ENCODE measurements around the gene CLK1.
A peak's percentile ranks its signal among the peaks of the same experiment; 100 is the strongest.

CLK1 gene

GRCh38 chr2:200811333-200812121 is 52.9 kb downstream of the CLK1 start, which contains the start of gene BZW1:
Gene BZW1, plus strand, starts transcription at chr2:200811910. Its CDS starts 1,308 bp downstream, at chr2:200813218.
- DNase-seq (ENCODE audit: low read depth), result peak; percentile 96

DNA sequence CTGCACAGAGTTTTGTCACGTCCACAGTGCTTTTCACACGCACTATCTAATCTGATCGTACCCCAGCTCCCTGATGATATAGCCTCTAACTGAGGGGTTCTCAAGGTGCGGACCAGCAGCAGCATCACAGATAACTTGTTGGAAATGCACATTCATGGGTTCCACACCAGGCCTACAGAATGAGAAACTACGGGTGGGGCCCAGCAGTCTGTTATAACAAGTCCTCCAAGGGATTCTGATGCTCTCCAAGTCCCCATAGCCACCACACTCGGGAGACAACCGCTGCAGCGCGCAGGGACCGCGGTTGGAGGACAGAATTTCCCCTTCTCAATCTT is 53.5 kb downstream of the CLK1 start:
- no peak for DNase-seq (ENCODE audit: low read depth)

- peak; percentile 46 for DNase-seq (ENCODE audit: low read depth)
Measured at GRCh38 chr2:200810252-200810997, 54.0 kb downstream of the CLK1 start.

DNA sequence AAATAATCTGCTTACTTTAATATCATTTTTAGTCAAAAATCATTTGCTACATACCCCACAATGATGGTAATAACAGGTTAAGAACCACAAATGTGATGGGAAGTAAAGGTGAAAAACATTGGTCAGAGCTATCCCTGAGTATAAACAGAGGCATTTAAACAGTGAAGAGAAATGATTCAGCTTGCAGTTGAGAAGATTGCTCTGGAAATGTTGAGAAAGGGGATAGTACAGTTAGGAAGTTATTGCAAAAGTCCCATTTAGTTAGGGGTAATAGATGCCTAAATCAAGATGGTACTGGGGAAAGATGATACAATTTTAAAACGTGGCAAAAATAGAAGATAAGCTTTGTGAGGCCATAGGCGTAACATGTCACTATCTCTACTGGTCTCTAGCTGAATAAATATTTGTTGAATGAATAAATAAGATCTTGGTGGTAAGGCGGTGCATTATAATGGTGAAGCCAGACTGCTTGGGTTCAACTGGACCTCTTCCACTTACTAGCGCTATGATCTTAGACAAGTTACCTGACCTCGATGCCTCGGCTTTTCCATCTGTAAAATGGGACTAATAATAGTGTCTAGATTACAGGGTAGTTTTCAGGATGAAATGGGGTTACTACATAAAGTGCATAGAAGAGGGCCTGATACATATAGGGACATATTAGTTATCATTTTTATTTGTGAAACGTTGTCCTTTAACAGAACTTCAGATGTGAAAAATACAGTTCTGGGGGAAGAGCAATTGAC is 54.8 kb downstream of the CLK1 start:
- no peak for DNase-seq (ENCODE audit: low read depth)
